ENCODE data around the gene CCDC6.
"Not testable (repeated sequence)": the region's sequence is repeated elsewhere in the genome, so short reads cannot be mapped to it uniquely, and the experiment has no call there.

DNA sequence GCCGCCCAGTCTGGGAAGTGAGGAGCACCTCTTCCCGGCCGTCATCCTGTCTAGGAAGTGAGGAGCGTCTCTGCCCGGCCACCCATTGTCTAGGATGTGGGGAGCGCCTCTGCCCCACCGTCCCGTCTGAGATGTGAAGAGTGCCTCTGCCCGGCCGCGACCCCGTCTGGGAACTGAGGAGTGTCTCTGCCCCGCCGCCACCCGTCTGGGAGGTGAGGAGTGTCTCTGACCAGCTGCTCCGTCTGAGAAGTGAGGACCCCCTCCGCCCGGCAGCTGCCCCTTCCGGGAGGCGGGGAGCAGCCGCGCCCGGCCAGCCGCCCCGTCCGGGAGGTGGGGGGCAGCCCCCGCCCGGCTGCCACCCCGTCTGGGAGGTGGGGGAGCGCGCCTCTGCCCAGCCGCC, 162.2 kb downstream of the CCDC6 start:
- TF ChIP-seq, protein P1, sequence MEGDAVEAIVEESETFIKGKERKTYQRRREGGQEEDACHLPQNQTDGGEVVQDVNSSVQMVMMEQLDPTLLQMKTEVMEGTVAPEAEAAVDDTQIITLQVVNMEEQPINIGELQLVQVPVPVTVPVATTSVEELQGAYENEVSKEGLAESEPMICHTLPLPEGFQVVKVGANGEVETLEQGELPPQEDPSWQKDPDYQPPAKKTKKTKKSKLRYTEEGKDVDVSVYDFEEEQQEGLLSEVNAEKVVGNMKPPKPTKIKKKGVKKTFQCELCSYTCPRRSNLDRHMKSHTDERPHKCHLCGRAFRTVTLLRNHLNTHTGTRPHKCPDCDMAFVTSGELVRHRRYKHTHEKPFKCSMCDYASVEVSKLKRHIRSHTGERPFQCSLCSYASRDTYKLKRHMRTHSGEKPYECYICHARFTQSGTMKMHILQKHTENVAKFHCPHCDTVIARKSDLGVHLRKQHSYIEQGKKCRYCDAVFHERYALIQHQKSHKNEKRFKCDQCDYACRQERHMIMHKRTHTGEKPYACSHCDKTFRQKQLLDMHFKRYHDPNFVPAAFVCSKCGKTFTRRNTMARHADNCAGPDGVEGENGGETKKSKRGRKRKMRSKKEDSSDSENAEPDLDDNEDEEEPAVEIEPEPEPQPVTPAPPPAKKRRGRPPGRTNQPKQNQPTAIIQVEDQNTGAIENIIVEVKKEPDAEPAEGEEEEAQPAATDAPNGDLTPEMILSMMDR (conservative IDR thresholded peaks at IDR 0.05; ENCODE audit: low read depth, low read length) = not testable (repeated sequence)
- not testable (repeated sequence) for TF ChIP-seq EZH2 (IDR thresholded peaks at IDR 0.05; ENCODE audit: low read length, unreplicated experiment); EZH2phosphoT487 (IDR thresholded peaks at IDR 0.05; ENCODE audit: borderline replicate concordance, low read length)
